Osteoblast (primary cell): ENCODE measurements around the gene LRRFIP2. TPM values are rescaled to one million over a fixed set of nuclear protein-coding genes. Genes with fewer than 3 reads are reported as not detected.

ENCODE experiments used
- DNase-seq: peaks from one replicate; pipeline ENCODE4 v3.0.0; 2011; ENCODE audit warnings: low spot score, mixed read lengths; ENCODE audit not compliant: insufficient read length; ENCODE audit errors: missing footprints
- H2AFZ ChIP-seq: 2 replicates; pipeline ENCODE4 v1.6.0; 2011; ENCODE audit warnings: mild to moderate bottlenecking, low read length
- H3K27ac ChIP-seq: 2 replicates; pipeline ENCODE4 v1.5.1; 2011; ENCODE audit warnings: mild to moderate bottlenecking, low read depth, low read length, moderate library complexity
- H3K27me3 ChIP-seq: 2 replicates; pipeline ENCODE4 v1.6.0; 2012; ENCODE audit warnings: mild to moderate bottlenecking, control low read depth, inconsistent platforms, low read length, moderate library complexity; ENCODE audit not compliant: insufficient read depth
- H3K36me3 ChIP-seq: 2 replicates; pipeline ENCODE4 v1.5.1; 2011; ENCODE audit warnings: mild to moderate bottlenecking, low read length, control low read depth, moderate library complexity; ENCODE audit not compliant: insufficient read depth
- H3K4me1 ChIP-seq: 2 replicates; pipeline ENCODE4 v1.5.1; 2011; ENCODE audit warnings: mild to moderate bottlenecking, low read length, control low read depth, moderate library complexity; ENCODE audit not compliant: insufficient read depth
- H3K4me2 ChIP-seq: 2 replicates; pipeline ENCODE4 v1.6.0; 2011; ENCODE audit warnings: mild to moderate bottlenecking, low read length; ENCODE audit not compliant: insufficient read depth
- H3K4me3 ChIP-seq: fragments of 200-600 bp; sonication (generic); 3 replicates; pipeline ENCODE4 v1.5.1; 2012; ENCODE audit warnings: mild to moderate bottlenecking, low read length, inconsistent platforms; ENCODE audit not compliant: insufficient read depth
- H3K79me2 ChIP-seq: 2 replicates; pipeline ENCODE4 v1.6.0; 2012; ENCODE audit warnings: mild to moderate bottlenecking, low read length, control low read depth, inconsistent platforms; ENCODE audit not compliant: insufficient read depth
- H3K9me3 ChIP-seq: 2 replicates; pipeline ENCODE4 v1.5.1; 2011; ENCODE audit warnings: low read depth, low read length, control low read depth
- H4K20me1 ChIP-seq: 2 replicates; pipeline ENCODE4 v1.6.0; 2012; ENCODE audit warnings: mild to moderate bottlenecking, low read length, control low read depth; ENCODE audit not compliant: insufficient read depth
- CTCF ChIP-seq: IDR thresholded peaks from 2 replicates; pipeline ENCODE4 v1.5.1; 2011; ENCODE audit warnings: mild to moderate bottlenecking, low read depth, low read length, moderate library complexity; ENCODE audit errors: extremely low read depth
- total RNA-seq: library from RNA; depleted of rRNA; stranded (reverse); fragments of >200 nt; gene quantifications from 2 replicates; pipeline ENCODE4 v1.2.3, GENCODE V29; 2012

The LRRFIP2 gene
- total RNA-seq, 1 donor = 71.3 TPM

DNA sequence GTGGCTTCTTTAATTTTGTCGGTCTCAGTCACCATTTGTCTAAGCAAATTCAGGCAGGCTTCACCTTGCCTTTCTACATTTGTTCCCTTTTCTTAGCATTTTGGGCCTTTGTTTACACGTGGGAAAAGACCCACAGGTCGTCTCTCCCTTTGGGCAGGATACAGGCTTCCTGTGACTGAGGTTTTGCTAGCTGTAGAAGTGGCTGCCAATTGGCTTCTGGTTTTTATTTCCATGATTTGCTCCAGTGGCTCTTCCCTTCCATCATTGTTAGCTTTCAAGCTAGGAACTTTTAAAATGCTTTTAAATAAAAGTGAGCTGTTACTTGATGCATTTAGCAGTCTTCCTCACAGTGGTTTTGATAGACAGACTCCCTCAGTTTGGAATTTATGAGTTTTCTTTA is 143.8 kb downstream of the LRRFIP2 start:
- H3K36me3 ChIP-seq = peaks cover 47% of the 10 kb centered on the region
- H3K27ac ChIP-seq = no peak overlapping the region
- no peak overlapping the region for H3K4me2 ChIP-seq
- no peak for DNase-seq
- no peak overlapping the region for H2AFZ ChIP-seq
- peaks cover 3% of the 10 kb centered on the region for H3K4me1 ChIP-seq
- no peaks in the 10 kb centered on the region for H3K27me3 ChIP-seq
- peaks cover 2% of the 10 kb centered on the region for H3K9me3 ChIP-seq
- no peak for TF ChIP-seq CTCF
- no peaks in the 10 kb centered on the region for H3K79me2 ChIP-seq
- H3K4me3 ChIP-seq = no peak overlapping the region
- no peaks in the 10 kb centered on the region for H4K20me1 ChIP-seq

GRCh38 chr3:37029516-37030163 is 144.7 kb downstream of the LRRFIP2 start:
- Histone ChIP-seq H3K79me2 (no peaks in the 10 kb centered on the region), H3K27ac (no peak overlapping the region), H3K4me1 (peaks cover 3% of the 10 kb centered on the region), H3K27me3 (no peaks in the 10 kb centered on the region), H3K4me3 (no peak overlapping the region), H4K20me1 (no peaks in the 10 kb centered on the region), H3K4me2 (no peak overlapping the region), H3K9me3 (no peaks in the 10 kb centered on the region), H3K36me3 (peaks cover 44% of the 10 kb centered on the region), H2AFZ (no peak overlapping the region)
- no peak for TF ChIP-seq CTCF
- no peak for DNase-seq

- no peaks in the 10 kb centered on the region for H3K79me2 ChIP-seq
- no peaks in the 10 kb centered on the region for H3K27me3 ChIP-seq
- no peaks in the 10 kb centered on the region for H3K9me3 ChIP-seq
- H3K4me2 ChIP-seq = no peak overlapping the region
- no peak overlapping the region for H2AFZ ChIP-seq
- DNase-seq = peak; percentile 29
- peaks cover 3% of the 10 kb centered on the region for H3K4me1 ChIP-seq
- H3K4me3 ChIP-seq = no peak overlapping the region
- no peak overlapping the region for H3K27ac ChIP-seq
- no peak for TF ChIP-seq CTCF
- H4K20me1 ChIP-seq = no peaks in the 10 kb centered on the region
- peaks cover 38% of the 10 kb centered on the region for H3K36me3 ChIP-seq
Measured at GRCh38 chr3:37029111-37029510, 145.3 kb downstream of the LRRFIP2 start.

DNA sequence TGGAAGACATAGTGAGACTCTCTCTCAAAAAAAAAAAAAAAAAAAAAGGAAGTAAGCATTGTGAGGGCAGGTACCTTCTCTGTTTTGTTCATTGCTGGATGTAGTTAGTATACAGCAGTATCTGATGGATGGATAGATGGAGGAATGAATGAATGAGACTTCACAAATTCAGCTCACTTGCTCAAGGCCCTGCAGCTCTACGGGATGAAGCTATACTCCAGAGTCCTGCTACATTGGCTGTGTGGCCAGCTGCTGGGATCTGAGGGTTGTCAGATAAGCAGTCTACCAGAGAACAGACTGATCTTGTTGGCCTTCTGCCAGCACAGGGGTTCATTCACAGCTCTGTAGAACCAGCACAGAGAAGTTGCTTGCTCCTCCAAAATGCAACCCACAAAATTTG is 146.1 kb downstream of the LRRFIP2 start:
- no peak for DNase-seq
- Histone ChIP-seq H3K27me3 (no peaks in the 10 kb centered on the region), H3K79me2 (no peaks in the 10 kb centered on the region), H3K27ac (no peak overlapping the region), H3K4me2 (no peak overlapping the region), H3K36me3 (peaks cover 34% of the 10 kb centered on the region), H2AFZ (no peak overlapping the region), H3K9me3 (no peaks in the 10 kb centered on the region), H4K20me1 (no peaks in the 10 kb centered on the region), H3K4me3 (no peak overlapping the region), H3K4me1 (peaks cover 3% of the 10 kb centered on the region)
- TF ChIP-seq CTCF = no peak
